Parietal lobe (tissue), 1 donor: Measurements from ENCODE around the gene RFWD3. TPM values are rescaled to one million over a fixed set of nuclear protein-coding genes. Genes with fewer than 3 reads are reported as not detected.

ENCODE experiments used
- total RNA-seq: library from RNA; depleted of rRNA; stranded (reverse); fragments of >200 nt; gene quantifications from one replicate; pipeline ENCODE4 v1.2.3, GENCODE V29; 2014

Gene RFWD3
- total RNA-seq, result 21.9 TPM

GRCh38 chr16:74666425-74667254, at the start of gene RFWD3:
Gene RFWD3 (minus strand): TSS chr16:74666877. CDS start chr16:74661449, 5,428 bp downstream.

GRCh38 chr16:74700438-74701225, 34.0 kb upstream of the RFWD3 start, which contains the start of gene MLKL:
Gene MLKL (minus strand): TSS chr16:74700862. CDS start chr16:74695757, 5,105 bp downstream.

GRCh38 chr16:74606521-74607309, 60.0 kb downstream of the RFWD3 start, which contains the start of gene GLG1:
Gene GLG1 (minus strand): TSS chr16:74607114. CDS start chr16:74607094, 20 bp downstream.

Other genes with a start within 250 kb of the RFWD3 start
- 4.4 TPM for gene CLEC18B, start 245.4 kb downstream of the RFWD3 start, total RNA-seq
- gene GLG1, start 59.8 kb downstream of the RFWD3 start, total RNA-seq, result 109 TPM
- gene MLKL, start 34.0 kb upstream of the RFWD3 start, total RNA-seq, result 0.63 TPM
- gene FA2H, start 107.9 kb upstream of the RFWD3 start, total RNA-seq, result 0.31 TPM